HG02610 (cell line): ENCODE data around the gene ANGPTL8.

Experiments
- ATAC-seq: cut with Tn5 transposase; IDR thresholded peaks from one replicate; pipeline ENCODE4 v1.9.1; 2021; ENCODE audit warnings: mild to moderate bottlenecking, moderate library complexity; ENCODE audit not compliant: unreplicated experiment

ANGPTL8 gene

GRCh38 chr19:11239377-11240000 lies at the start of gene ANGPTL8:
ANGPTL8 (plus strand) TSS chr19:11239619; CDS start chr19:11239638, 19 bp downstream.
- no peak for ATAC-seq

GRCh38 chr19:11190501-11190900 lies 48.9 kb upstream of the ANGPTL8 start:
- no peak for ATAC-seq

GRCh38 chr19:11191273-11191755 lies 48.1 kb upstream of the ANGPTL8 start:
- ATAC-seq: no peak

- no peak for ATAC-seq
Measured at GRCh38 chr19:11191934-11192333, 47.5 kb upstream of the ANGPTL8 start.

- no peak for ATAC-seq
Measured at GRCh38 chr19:11192957-11193939, 46.2 kb upstream of the ANGPTL8 start.

GRCh38 chr19:11194173-11194572 lies 45.2 kb upstream of the ANGPTL8 start:
- no peak for ATAC-seq

GRCh38 chr19:11194656-11195558 lies 44.5 kb upstream of the ANGPTL8 start:
- no peak for ATAC-seq

- ATAC-seq: no peak
Measured at GRCh38 chr19:11195681-11196080, 43.7 kb upstream of the ANGPTL8 start.

- no peak for ATAC-seq
Measured at GRCh38 chr19:11196406-11197287, 42.8 kb upstream of the ANGPTL8 start.

- ATAC-seq: peak; percentile 68
Measured at GRCh38 chr19:11197291-11198174, 41.9 kb upstream of the ANGPTL8 start, which contains the start of gene KANK2. KANK2 (minus strand) TSS chr19:11197545; CDS start chr19:11194511, 3,034 bp downstream.

- ATAC-seq: no peak
Measured at GRCh38 chr19:11198175-11198534, 41.3 kb upstream of the ANGPTL8 start.

- ATAC-seq: no peak
Measured at GRCh38 chr19:11198769-11199424, 40.5 kb upstream of the ANGPTL8 start.

- ATAC-seq: no peak
Measured at GRCh38 chr19:11199517-11199916, 39.9 kb upstream of the ANGPTL8 start.

GRCh38 chr19:11200015-11200574 lies 39.3 kb upstream of the ANGPTL8 start:
- no peak for ATAC-seq

- no peak for ATAC-seq
Measured at GRCh38 chr19:11200931-11201330, 38.5 kb upstream of the ANGPTL8 start.

GRCh38 chr19:11201791-11202190 lies 37.6 kb upstream of the ANGPTL8 start:
- no peak for ATAC-seq

GRCh38 chr19:11202488-11203193 lies 36.8 kb upstream of the ANGPTL8 start:
- ATAC-seq: no peak
